Uterus (tissue), 2 donors: ENCODE results near the gene MR1.

Experiments
- CTCF ChIP-seq, 4 experiments: fragments of 200-600 bp in 2 of 4; fragments of 450-650 bp in 2 of 4; sonication (generic) in 2 of 4; IDR thresholded peaks; one replicate each; pipeline ENCODE4 v1.5.1; 2016 to 2019; ENCODE audit warnings: antibody characterized with exemption in 4 of 4, mild to moderate bottlenecking in 2 of 4, moderate library complexity in 1 of 4
- POLR2A ChIP-seq, 2 donors: fragments of 450-650 bp; IDR thresholded peaks; one replicate each; pipeline ENCODE4 v1.6.1; 2016; ENCODE audit warnings: antibody characterized with exemption in 2 of 2, mild to moderate bottlenecking in 1 of 2, moderate library complexity in 1 of 2

GRCh38 chr1:181088079-181089016, 54.6 kb downstream of the MR1 start, which contains the start of gene IER5:
- TF ChIP-seq CTCF (IDR thresholded peaks at IDR 0.05) (no peak), POLR2A (IDR thresholded peaks at IDR 0.05) (peak; percentile 100)
